HEK293 (cell line): ENCODE data around the gene EXOC7.

Experiments used
- KLF1 ChIP-seq: fragments of 450-650 bp; formaldehyde crosslinking; IDR thresholded peaks from 2 replicates; pipeline ENCODE4 v1.5.1; 2016; ENCODE audit warnings: missing biosample characterization, missing genetic modification characterization
- MYNN ChIP-seq: fragments of 450-650 bp; formaldehyde crosslinking; IDR thresholded peaks from 2 replicates; pipeline ENCODE4 v1.5.1; 2016; ENCODE audit warnings: missing biosample characterization, missing genetic modification characterization, borderline replicate concordance
- ZBTB7A ChIP-seq: fragments of 450-650 bp; formaldehyde crosslinking; IDR thresholded peaks from 2 replicates; pipeline ENCODE4 v1.5.1; 2016; ENCODE audit warnings: low read depth, missing biosample characterization, missing genetic modification characterization
- ZNF146 ChIP-seq: fragments of 450-650 bp; formaldehyde crosslinking; IDR thresholded peaks from 2 replicates; pipeline ENCODE4 v1.5.1; 2016; ENCODE audit warnings: missing biosample characterization, missing genetic modification characterization
- ZNF157 ChIP-seq: fragments of 450-650 bp; formaldehyde crosslinking; IDR thresholded peaks from 2 replicates; pipeline ENCODE4 v1.5.1; 2016; ENCODE audit warnings: missing biosample characterization, missing genetic modification characterization
- ZNF274 ChIP-seq, 2 experiments: fragments of 200-500 bp in 1 of 2; fragments of 450-650 bp in 1 of 2; sonication (Bioruptor generic) in 1 of 2; formaldehyde crosslinking in 1 of 2; IDR thresholded peaks; 2 replicates each; pipeline versions ENCODE4 v1.5.1 to v1.6.1; 2014 to 2016; ENCODE audit warnings: borderline replicate concordance in 1 of 2, inconsistent platforms in 1 of 2, low read length in 1 of 2, missing biosample characterization in 1 of 2, missing genetic modification characterization in 1 of 2
- ZNF530 ChIP-seq: fragments of 450-650 bp; formaldehyde crosslinking; IDR thresholded peaks from 2 replicates; pipeline ENCODE4 v1.5.1; 2016; ENCODE audit warnings: low read depth, missing biosample characterization, missing genetic modification characterization
- ZNF707 ChIP-seq: fragments of 450-650 bp; formaldehyde crosslinking; IDR thresholded peaks from 2 replicates; pipeline ENCODE4 v1.5.1; 2016; ENCODE audit warnings: missing biosample characterization, missing genetic modification characterization
- ZNF747 ChIP-seq: fragments of 450-650 bp; formaldehyde crosslinking; IDR thresholded peaks from 2 replicates; pipeline ENCODE4 v1.5.1; 2016; ENCODE audit warnings: missing biosample characterization, missing genetic modification characterization
- ZSCAN16 ChIP-seq: fragments of 450-650 bp; formaldehyde crosslinking; IDR thresholded peaks from 2 replicates; pipeline ENCODE4 v1.5.1; 2016; ENCODE audit warnings: missing biosample characterization, missing genetic modification characterization
- TF ChIP-seq, protein P1 (sequence below): fragments of 450-650 bp; formaldehyde crosslinking; IDR thresholded peaks from 2 replicates; pipeline ENCODE4 v1.5.1; 2016; ENCODE audit warnings: missing biosample characterization, missing genetic modification characterization
- TF ChIP-seq, protein P2 (sequence below): fragments of 450-650 bp; formaldehyde crosslinking; IDR thresholded peaks from 2 replicates; pipeline ENCODE4 v1.5.1; 2016; ENCODE audit warnings: missing biosample characterization, missing genetic modification characterization, low read depth
- TF ChIP-seq, protein P3 (sequence below): fragments of 450-650 bp; formaldehyde crosslinking; IDR thresholded peaks from 2 replicates; pipeline ENCODE4 v1.5.1; 2016; ENCODE audit warnings: missing biosample characterization, missing genetic modification characterization

DNA sequence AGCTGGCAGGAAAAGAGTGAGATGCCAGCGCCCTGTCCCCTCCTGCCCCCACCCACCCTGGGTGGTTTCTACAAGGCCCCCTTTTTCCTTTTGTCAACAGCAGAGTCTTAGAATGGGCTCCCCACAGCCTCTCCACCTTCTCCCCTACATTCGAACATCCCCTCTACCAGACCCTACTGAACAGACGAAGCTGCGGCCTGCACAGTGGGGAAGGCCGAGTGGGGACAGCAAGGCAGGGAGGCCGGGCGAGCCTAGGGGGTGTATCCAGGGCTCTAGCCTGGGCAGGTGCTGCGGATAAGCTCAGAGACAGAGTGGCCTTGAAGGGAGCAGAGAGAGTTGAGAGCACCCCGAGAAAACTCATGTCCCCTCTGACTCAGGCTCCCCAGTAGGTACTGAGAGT is 17.2 kb downstream of the EXOC7 start:
- TF ChIP-seq, protein P1, sequence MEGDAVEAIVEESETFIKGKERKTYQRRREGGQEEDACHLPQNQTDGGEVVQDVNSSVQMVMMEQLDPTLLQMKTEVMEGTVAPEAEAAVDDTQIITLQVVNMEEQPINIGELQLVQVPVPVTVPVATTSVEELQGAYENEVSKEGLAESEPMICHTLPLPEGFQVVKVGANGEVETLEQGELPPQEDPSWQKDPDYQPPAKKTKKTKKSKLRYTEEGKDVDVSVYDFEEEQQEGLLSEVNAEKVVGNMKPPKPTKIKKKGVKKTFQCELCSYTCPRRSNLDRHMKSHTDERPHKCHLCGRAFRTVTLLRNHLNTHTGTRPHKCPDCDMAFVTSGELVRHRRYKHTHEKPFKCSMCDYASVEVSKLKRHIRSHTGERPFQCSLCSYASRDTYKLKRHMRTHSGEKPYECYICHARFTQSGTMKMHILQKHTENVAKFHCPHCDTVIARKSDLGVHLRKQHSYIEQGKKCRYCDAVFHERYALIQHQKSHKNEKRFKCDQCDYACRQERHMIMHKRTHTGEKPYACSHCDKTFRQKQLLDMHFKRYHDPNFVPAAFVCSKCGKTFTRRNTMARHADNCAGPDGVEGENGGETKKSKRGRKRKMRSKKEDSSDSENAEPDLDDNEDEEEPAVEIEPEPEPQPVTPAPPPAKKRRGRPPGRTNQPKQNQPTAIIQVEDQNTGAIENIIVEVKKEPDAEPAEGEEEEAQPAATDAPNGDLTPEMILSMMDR (tag by site-specific recombination) = no peak
- no peak for TF ChIP-seq ZNF274 (IDR thresholded peaks at IDR 0.05; ENCODE audit: low read length)
- TF ChIP-seq ZNF274 (tag by site-specific recombination; IDR thresholded peaks at IDR 0.05; ENCODE audit: borderline replicate concordance) = no peak
- TF ChIP-seq ZNF146 = no peak
- no peak for TF ChIP-seq ZNF747
- TF ChIP-seq ZSCAN16 (tag by site-specific recombination) = no peak
- no peak for TF ChIP-seq ZNF530 (tag by site-specific recombination)
- TF ChIP-seq, protein P2, sequence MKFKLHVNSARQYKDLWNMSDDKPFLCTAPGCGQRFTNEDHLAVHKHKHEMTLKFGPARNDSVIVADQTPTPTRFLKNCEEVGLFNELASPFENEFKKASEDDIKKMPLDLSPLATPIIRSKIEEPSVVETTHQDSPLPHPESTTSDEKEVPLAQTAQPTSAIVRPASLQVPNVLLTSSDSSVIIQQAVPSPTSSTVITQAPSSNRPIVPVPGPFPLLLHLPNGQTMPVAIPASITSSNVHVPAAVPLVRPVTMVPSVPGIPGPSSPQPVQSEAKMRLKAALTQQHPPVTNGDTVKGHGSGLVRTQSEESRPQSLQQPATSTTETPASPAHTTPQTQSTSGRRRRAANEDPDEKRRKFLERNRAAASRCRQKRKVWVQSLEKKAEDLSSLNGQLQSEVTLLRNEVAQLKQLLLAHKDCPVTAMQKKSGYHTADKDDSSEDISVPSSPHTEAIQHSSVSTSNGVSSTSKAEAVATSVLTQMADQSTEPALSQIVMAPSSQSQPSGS (tag by site-specific recombination) = no peak
- no peak for TF ChIP-seq ZBTB7A (tag by site-specific recombination)
- TF ChIP-seq ZNF157 (tag by site-specific recombination) = no peak
- TF ChIP-seq ZNF707 (tag by site-specific recombination) = no peak
- no peak for TF ChIP-seq KLF1 (tag by site-specific recombination)
- TF ChIP-seq, protein P3, sequence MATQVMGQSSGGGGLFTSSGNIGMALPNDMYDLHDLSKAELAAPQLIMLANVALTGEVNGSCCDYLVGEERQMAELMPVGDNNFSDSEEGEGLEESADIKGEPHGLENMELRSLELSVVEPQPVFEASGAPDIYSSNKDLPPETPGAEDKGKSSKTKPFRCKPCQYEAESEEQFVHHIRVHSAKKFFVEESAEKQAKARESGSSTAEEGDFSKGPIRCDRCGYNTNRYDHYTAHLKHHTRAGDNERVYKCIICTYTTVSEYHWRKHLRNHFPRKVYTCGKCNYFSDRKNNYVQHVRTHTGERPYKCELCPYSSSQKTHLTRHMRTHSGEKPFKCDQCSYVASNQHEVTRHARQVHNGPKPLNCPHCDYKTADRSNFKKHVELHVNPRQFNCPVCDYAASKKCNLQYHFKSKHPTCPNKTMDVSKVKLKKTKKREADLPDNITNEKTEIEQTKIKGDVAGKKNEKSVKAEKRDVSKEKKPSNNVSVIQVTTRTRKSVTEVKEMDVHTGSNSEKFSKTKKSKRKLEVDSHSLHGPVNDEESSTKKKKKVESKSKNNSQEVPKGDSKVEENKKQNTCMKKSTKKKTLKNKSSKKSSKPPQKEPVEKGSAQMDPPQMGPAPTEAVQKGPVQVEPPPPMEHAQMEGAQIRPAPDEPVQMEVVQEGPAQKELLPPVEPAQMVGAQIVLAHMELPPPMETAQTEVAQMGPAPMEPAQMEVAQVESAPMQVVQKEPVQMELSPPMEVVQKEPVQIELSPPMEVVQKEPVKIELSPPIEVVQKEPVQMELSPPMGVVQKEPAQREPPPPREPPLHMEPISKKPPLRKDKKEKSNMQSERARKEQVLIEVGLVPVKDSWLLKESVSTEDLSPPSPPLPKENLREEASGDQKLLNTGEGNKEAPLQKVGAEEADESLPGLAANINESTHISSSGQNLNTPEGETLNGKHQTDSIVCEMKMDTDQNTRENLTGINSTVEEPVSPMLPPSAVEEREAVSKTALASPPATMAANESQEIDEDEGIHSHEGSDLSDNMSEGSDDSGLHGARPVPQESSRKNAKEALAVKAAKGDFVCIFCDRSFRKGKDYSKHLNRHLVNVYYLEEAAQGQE (tag by site-specific recombination) = no peak
- TF ChIP-seq MYNN (tag by site-specific recombination) = no peak
